TTC549 (cell line): ENCODE measurements around the gene DNAAF8.

Source experiments
- FAIRE-seq: peaks from 2 replicates; lab custom pipeline; 2012; peaks lifted over from hg19 to GRCh38; lab: Jason Lieb, UNC

Gene DNAAF8

GRCh38 chr16:4734063-4734729, at the start of gene DNAAF8, which contains the start of gene ANKS3:
Gene DNAAF8, plus strand, starts transcription at chr16:4734537. Its CDS starts 1,978 bp downstream, at chr16:4736515.
Gene ANKS3, minus strand, starts transcription at chr16:4734271. Its CDS starts 4,122 bp downstream, at chr16:4730149.
- peak; percentile 40 for FAIRE-seq

DNA sequence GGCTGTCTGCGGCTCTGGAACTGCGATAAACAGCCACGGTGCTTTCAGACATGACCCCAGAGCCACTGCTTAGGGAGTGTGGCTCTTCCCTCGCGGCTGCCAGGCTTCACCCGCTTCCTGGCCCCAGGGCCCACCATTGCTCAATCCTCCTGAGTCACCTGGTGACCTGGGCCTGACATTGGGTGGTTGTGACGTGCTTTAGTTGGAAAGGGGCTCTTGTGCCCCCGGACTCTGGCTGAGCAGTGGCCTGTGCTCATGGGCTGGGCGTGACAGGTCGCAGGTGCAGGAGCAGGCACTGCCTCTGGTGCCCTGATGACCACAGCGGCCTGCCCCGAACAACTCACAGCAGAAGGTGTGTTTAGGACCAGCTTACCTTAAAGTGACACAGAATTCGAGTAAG, 49.6 kb upstream of the DNAAF8 start:
- no peak for FAIRE-seq

- no peak for FAIRE-seq
Observed at GRCh38 chr16:4685292-4685691, 49.0 kb upstream of the DNAAF8 start.

- no peak for FAIRE-seq
Observed at GRCh38 chr16:4685776-4686496, 48.4 kb upstream of the DNAAF8 start.

DNA sequence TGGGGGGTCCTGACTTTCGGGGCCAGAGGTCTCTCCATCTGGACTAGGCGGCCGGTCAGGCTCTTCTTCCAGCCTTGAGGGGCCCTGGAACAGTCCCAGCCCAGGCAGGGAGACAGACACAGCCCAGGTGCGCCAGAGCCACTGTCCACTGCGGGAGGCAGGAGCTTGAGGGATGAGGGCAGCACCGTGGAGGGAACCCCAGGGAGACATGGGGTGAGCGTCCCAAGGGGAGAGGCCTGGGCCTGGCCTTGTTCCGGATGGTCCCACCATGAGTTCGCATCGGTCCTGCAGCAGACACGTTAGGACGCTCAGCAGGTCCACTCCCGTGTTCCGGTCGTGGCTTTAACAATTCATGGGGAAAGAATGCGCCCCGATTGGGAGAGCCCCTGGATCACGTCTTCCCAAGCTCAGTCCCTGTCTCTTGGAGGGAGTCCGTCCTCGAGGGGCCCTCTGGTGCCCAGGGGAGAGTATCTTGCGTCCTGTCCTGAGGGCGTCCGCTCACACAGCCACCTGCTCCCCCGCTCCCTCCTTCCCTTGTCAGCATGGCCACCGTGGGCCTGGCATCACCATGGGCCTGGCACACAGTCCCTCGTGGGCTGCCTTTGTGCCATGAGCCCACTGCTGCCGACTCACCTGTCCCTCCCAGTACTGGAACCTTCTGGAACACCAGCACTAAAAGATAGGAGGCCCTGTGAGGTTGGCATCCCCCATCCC, 47.7 kb upstream of the DNAAF8 start:
- FAIRE-seq = no peak

DNA sequence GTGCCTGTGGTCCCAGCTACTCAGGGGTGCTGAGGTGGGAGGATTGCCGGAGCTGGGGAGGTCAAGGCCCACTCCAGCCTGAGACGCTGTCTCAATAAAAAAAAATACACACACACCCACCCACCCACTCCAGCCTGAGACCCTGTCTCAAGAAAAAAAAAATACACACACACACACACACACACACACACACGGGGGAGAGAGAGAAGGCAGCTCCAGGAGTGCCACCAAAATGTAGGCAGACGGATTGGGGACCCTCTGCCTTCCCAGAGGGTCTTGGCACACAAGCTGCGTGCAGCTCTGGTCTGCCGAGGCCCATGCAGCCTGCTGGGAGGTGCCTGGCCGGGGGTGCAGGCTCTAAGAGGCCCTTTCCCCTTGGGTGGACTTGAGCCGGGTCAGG, 46.9 kb upstream of the DNAAF8 start:
- no peak for FAIRE-seq

DNA sequence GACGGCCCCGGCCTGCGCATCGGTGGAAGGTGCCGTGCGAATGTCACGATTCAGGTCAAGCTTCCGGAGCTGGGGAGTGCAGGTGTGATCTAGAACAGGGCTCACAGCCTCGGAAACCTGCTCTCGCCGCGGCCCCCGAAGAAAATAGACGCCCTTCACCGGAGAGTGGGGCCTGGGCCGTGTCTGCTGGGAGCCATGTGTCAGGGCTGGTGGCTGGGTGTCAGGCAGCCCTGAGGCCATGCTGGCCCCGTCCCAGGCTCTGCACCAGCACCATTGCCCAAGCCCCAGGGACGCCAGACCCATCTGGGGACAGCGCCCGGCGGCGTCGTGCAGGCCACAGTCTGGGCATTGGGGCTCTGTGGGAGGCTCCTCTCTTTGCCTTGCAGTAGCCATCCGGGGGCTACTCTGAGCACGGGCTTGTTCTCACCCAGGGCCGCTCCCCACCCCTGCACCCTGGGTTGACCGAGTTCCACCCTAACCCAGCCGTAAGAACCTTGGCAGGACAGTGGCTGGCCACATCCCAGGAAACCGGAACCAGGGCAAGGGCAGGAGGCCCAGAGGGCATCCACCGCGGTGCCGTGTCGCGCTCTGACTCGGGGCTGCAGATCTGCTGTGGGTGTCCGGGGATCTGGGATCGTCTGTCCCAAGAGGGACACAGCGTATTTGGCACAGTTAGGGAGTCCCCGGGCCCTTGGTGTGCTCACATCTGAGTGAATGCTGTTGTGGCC, 46.2 kb upstream of the DNAAF8 start:
- no peak for FAIRE-seq

GRCh38 chr16:4688674-4689045, 45.7 kb upstream of the DNAAF8 start:
- FAIRE-seq = no peak

GRCh38 chr16:4689091-4689671, 45.2 kb upstream of the DNAAF8 start:
- no peak for FAIRE-seq

GRCh38 chr16:4689864-4690704, 44.3 kb upstream of the DNAAF8 start:
- no peak for FAIRE-seq

GRCh38 chr16:4690946-4691665, 43.2 kb upstream of the DNAAF8 start:
- no peak for FAIRE-seq

GRCh38 chr16:4691666-4692412, 42.5 kb upstream of the DNAAF8 start:
- no peak for FAIRE-seq

DNA sequence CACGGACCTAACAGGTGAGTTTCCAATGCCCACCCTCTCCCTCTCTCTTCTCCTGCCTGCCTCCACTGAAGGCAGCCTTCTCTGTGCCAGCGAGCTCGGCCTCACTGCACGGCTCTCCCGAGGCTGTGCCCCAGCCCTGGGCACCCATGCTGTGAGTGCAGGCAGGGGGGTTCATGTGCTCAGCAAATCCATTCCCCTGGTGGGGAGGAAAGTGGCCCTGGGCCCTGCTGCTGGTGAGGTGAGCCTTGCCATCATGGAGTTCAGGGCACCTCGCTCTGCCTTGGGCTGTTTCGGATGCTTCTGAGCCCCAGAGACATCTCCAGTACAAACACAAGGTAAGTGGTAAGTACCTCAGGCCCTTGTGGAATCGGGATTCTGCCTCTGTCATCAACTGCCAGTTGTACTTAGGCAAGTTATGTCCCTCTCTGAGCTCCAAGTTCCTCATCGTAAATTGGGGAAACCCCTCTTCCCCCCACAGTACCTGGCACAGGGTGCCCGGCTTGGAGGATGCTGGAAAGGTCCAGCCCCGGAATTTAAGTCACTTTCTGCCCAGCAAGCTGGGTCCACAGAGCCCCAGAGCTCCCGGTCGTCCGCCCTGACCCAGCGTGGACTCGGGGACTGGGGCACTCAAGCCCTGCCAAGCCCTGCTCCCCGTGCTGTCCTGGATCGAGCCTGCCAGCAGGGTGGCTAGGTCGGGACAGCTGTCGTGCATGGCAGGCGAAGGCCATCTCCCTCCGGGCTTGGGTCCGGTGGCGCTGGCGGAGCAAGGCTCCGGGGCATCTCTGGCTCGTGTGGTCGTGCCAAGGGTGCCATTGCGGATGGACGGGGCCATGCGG, 41.7 kb upstream of the DNAAF8 start:
- no peak for FAIRE-seq

GRCh38 chr16:4693296-4693955, 40.9 kb upstream of the DNAAF8 start, which contains the start of gene NUDT16L1:
Gene NUDT16L1, plus strand, starts transcription at chr16:4693562. Its CDS starts 165 bp downstream, at chr16:4693727.
- FAIRE-seq = no peak

DNA sequence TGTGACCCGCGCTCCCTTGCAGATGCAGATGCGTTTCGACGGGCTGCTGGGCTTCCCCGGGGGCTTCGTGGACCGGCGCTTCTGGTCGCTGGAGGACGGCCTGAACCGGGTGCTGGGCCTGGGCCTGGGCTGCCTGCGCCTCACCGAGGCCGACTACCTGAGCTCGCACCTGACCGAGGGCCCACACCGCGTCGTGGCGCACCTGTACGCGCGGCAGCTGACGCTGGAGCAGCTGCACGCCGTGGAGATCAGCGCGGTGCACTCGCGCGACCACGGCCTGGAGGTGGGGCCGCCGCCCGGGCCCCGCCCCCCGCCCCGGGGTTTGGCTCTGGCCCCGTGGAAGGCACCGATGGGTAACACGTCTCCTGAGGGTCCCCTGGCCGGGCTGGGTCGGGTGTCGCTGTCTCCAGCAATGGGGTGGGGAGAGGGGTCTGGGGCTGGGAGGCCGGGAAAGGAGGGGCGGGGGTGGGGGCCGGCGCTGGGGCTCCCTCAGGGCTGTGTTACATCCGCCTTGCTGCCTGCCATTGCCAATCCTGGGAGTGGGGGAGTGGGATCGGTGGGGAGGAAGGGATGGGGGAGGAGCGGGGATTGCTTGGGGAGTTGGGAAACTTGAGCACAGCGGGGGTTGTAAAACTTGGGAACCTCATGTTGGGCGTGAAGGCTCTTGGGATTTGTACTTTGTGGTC, 40.2 kb upstream of the DNAAF8 start:
- no peak for FAIRE-seq

DNA sequence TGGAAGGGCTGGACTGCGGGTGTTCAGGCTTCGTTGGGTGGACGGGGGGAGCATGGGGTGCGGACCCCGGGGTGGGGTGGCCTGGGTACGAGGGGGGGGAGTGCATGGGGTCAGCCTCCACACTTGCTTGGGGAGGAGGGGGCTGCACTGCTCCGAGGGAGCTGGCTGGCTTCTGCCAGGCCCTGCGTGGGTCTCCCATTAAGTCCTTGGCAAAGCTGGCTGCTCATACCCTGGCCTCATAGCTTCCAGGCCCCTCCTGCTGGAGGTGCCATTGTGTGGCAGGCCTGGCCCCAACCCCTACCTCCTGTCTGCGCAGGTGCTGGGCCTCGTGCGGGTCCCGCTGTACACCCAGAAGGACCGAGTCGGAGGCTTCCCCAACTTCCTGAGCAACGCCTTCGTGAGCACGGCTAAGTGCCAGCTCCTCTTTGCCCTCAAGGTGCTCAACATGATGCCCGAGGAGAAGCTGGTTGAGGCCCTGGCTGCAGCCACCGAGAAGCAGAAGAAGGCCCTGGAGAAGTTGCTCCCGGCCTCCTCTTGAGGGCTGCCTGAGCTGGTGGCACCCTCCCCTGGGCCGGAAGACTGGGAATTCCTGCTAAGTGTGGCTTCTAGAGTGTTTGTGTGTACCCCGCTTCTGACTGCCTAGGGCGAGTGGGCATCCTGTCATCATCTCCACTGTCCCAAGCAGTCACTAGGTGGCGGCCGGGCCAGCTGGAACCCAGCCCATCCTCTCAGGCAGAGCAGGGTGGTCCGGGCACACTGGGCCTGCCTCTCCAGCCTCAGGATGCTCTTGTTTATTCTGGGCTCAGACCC, 39.5 kb upstream of the DNAAF8 start:
- no peak for FAIRE-seq
